RWPE2 (cell line): Measurements from ENCODE around the gene ZBTB18.

Experiments used
- ATAC-seq: fragments of 200-7000 bp; cut with Tn5 transposase; 3 replicates; pipeline ENCODE4 v1.9.1; 2021; ENCODE audit warnings: low read depth
- DNase-seq: peaks from one replicate; pipeline ENCODE4 v3.0.0-alpha.2; 2020; ENCODE audit warnings: low spot score
- H3K27ac ChIP-seq: fragments of 450-650 bp; 2 replicates; pipeline ENCODE4 v1.5.1; 2017; ENCODE audit warnings: mild to moderate bottlenecking; ENCODE audit not compliant: poor library complexity, severe bottlenecking
- H3K27me3 ChIP-seq: fragments of 250-450 bp; sonication (Bioruptor Pico); 2 replicates; pipeline ENCODE4 v1.5.1; 2021; ENCODE audit warnings: mild to moderate bottlenecking, moderate library complexity; ENCODE audit not compliant: insufficient read depth, poor library complexity, severe bottlenecking
- H3K36me3 ChIP-seq: fragments of 250-450 bp; sonication (Bioruptor Pico); 2 replicates; pipeline ENCODE4 v1.5.1; 2020; ENCODE audit warnings: low read depth, mild to moderate bottlenecking, moderate library complexity
- H3K4me1 ChIP-seq: fragments of 250-450 bp; sonication (Bioruptor Pico); 2 replicates; pipeline ENCODE4 v1.5.1; 2021; ENCODE audit warnings: mild to moderate bottlenecking, moderate library complexity; ENCODE audit not compliant: insufficient read depth, poor library complexity, severe bottlenecking
- H3K4me3 ChIP-seq: fragments of 250-450 bp; sonication (Bioruptor Pico); 2 replicates; pipeline ENCODE4 v1.5.1; 2021; ENCODE audit warnings: mild to moderate bottlenecking, moderate library complexity; ENCODE audit not compliant: severe bottlenecking
- H3K9me3 ChIP-seq: fragments of 250-450 bp; sonication (Bioruptor Pico); 2 replicates; pipeline ENCODE4 v1.5.1; 2021; ENCODE audit warnings: mild to moderate bottlenecking, moderate library complexity; ENCODE audit not compliant: severe bottlenecking
- CTCF ChIP-seq: fragments of 450-650 bp; IDR thresholded peaks from one replicate; pipeline ENCODE4 v1.5.1; 2017; ENCODE audit warnings: mild to moderate bottlenecking, moderate library complexity; ENCODE audit not compliant: poor library complexity, severe bottlenecking

The ZBTB18 gene

GRCh38 chr1:244084763-244085162 lies 33.7 kb downstream of the ZBTB18 start:
- DNase-seq: no peak
- no peak for TF ChIP-seq CTCF
- H3K27ac ChIP-seq: no peak overlapping the region

GRCh38 chr1:244085891-244086290 lies 34.8 kb downstream of the ZBTB18 start:
- DNase-seq: no peak
- no peak for ATAC-seq
- Histone ChIP-seq H3K4me3 (no peak overlapping the region), H3K4me1 (no peaks in the 10 kb centered on the region), H3K27ac (no peak overlapping the region), H3K36me3 (no peaks in the 10 kb centered on the region), H3K9me3 (no peaks in the 10 kb centered on the region), H3K27me3 (no peaks in the 10 kb centered on the region)
- no peak for TF ChIP-seq CTCF

More at GRCh38 chr1:244084763-244085162, 33.7 kb downstream of the ZBTB18 start:
- Histone ChIP-seq H3K9me3 (no peaks in the 10 kb centered on the region), H3K36me3 (no peaks in the 10 kb centered on the region), H3K4me3 (no peak overlapping the region), H3K4me1 (no peaks in the 10 kb centered on the region), H3K27me3 (no peaks in the 10 kb centered on the region)
- no peak for ATAC-seq

- Histone ChIP-seq H3K27me3 (no peaks in the 10 kb centered on the region), H3K9me3 (no peaks in the 10 kb centered on the region), H3K36me3 (no peaks in the 10 kb centered on the region), H3K27ac (no peak overlapping the region), H3K4me3 (no peak overlapping the region), H3K4me1 (no peaks in the 10 kb centered on the region)
- no peak for TF ChIP-seq CTCF
- DNase-seq (no peak), ATAC-seq (no peak)
These were observed 36.0 kb downstream of the ZBTB18 start for GRCh38 chr1:244087021-244087560.

- Histone ChIP-seq H3K36me3 (no peaks in the 10 kb centered on the region), H3K4me3 (no peak overlapping the region), H3K4me1 (no peaks in the 10 kb centered on the region), H3K27me3 (no peaks in the 10 kb centered on the region), H3K9me3 (no peaks in the 10 kb centered on the region), H3K27ac (no peak overlapping the region)
- no peak for DNase-seq
- ATAC-seq: no peak
- no peak for TF ChIP-seq CTCF
These were observed 36.5 kb downstream of the ZBTB18 start for GRCh38 chr1:244087611-244088010.

- H3K36me3 ChIP-seq: no peaks in the 10 kb centered on the region
These were observed 37.1 kb downstream of the ZBTB18 start for GRCh38 chr1:244088161-244088560.

More at GRCh38 chr1:244088161-244088560, 37.1 kb downstream of the ZBTB18 start:
- no peak overlapping the region for H3K4me3 ChIP-seq
- no peaks in the 10 kb centered on the region for H3K27me3 ChIP-seq
- no peak for TF ChIP-seq CTCF
- H3K9me3 ChIP-seq: no peaks in the 10 kb centered on the region
- DNase-seq (no peak), ATAC-seq (no peak)
- H3K27ac ChIP-seq: no peak overlapping the region
- H3K4me1 ChIP-seq: no peaks in the 10 kb centered on the region
